Natural killer cell (primary cell): ENCODE results near the gene CRABP2. TPM values are rescaled to one million over a fixed set of nuclear protein-coding genes. Genes with fewer than 3 reads are reported as not detected.

Experiments
- ATAC-seq, 3 donors: fragments of 150-1000 bp in 2 of 3; fragments of 200-7000 bp in 1 of 3; cut with Tn5 transposase; 1 replicate in 1 of 3; 2 replicates in 2 of 3; pipeline ENCODE4 v1.10.0; 2021; ENCODE audit warnings: mild to moderate bottlenecking in 2 of 3, moderate library complexity in 2 of 3
- DNase-seq, 2 donors: peaks; one replicate each; pipeline versions ENCODE4 v3.0.0 to v3.0.0-alpha.2; 2013 to 2021; ENCODE audit warnings: mixed read lengths in 1 of 2
- H3K27ac ChIP-seq: one replicate; pipeline ENCODE4 v1.5.1; 2013; ENCODE audit warnings: mild to moderate bottlenecking, low read length
- H3K27me3 ChIP-seq: one replicate; pipeline ENCODE4 v1.6.1; 2013; ENCODE audit warnings: low read length; ENCODE audit not compliant: control insufficient read depth, insufficient read depth
- H3K36me3 ChIP-seq: one replicate; pipeline ENCODE4 v1.6.1; 2013; ENCODE audit warnings: low read length; ENCODE audit not compliant: control insufficient read depth, insufficient read depth
- H3K4me1 ChIP-seq: one replicate; pipeline ENCODE4 v1.6.1; 2013; ENCODE audit warnings: low read length; ENCODE audit not compliant: control insufficient read depth, insufficient read depth
- H3K4me3 ChIP-seq: one replicate; pipeline ENCODE4 v1.5.1; 2013; ENCODE audit warnings: low read length
- H3K9me3 ChIP-seq: one replicate; pipeline ENCODE4 v1.6.1; 2013; ENCODE audit warnings: low read length; ENCODE audit not compliant: control insufficient read depth, insufficient read depth
- H3K27ac Mint-ChIP-seq, 2 donors: one replicate each; pipeline ENCODE4 v1.8.0; 2022; ENCODE audit warnings: mild to moderate bottlenecking in 2 of 2, mixed read lengths in 2 of 2, moderate library complexity in 1 of 2
- H3K27me3 Mint-ChIP-seq, 2 donors: one replicate each; pipeline ENCODE4 v1.8.0; 2022; ENCODE audit warnings: low read depth in 2 of 2, mixed read lengths in 2 of 2
- H3K36me3 Mint-ChIP-seq: one replicate; pipeline ENCODE4 v1.8.0; 2022; ENCODE audit warnings: mixed read lengths
- H3K4me1 Mint-ChIP-seq, 2 donors: one replicate each; pipeline ENCODE4 v1.8.0; 2022; ENCODE audit warnings: mixed read lengths in 2 of 2
- H3K4me3 Mint-ChIP-seq: one replicate; pipeline ENCODE4 v1.8.0; 2022; ENCODE audit warnings: mild to moderate bottlenecking, moderate library complexity, mixed read lengths
- H3K9me3 Mint-ChIP-seq, 2 donors: one replicate each; pipeline ENCODE4 v1.8.0; 2022; ENCODE audit warnings: mixed read lengths in 2 of 2
- WGBS: methylation state at CpG from one replicate; pipeline ENCODE4 v1.1.7; 2013; ENCODE audit warnings: missing lambda C conversion rate; ENCODE audit not compliant: insufficient coverage; 5-methylcytosine and 5-hydroxymethylcytosine counted together
- intact Hi-C: fragments of 100-400 bp; cut with micrococcal nuclease; formaldehyde crosslinking; loops from one replicate; pipeline ENCODE4 v1.14.2; 2022
- total RNA-seq, 4 donors: library from RNA; stranded (reverse); fragments of 120-200 nt in 1 of 4; gene quantifications; one replicate each; pipeline versions ENCODE4 v1.2.3 to v1.2.4, GENCODE V29; 2013 to 2022
- TF ChIP-seq, protein P1 (sequence below): fragments of 200-600 bp; IDR thresholded peaks from one replicate; pipeline ENCODE4 v1.8.0; 2022; ENCODE audit warnings: antibody characterized with exemption

Gene CRABP2
- total RNA-seq, 3 donors from 2014 or later (not counting 1 experiment from before 2014, with no cell fraction given) = 3.0 to 3.8 (median 3.0) TPM

- WGBS = 73% methylated on average over 1 of the region's 1 CpG
- TF ChIP-seq, protein P1, sequence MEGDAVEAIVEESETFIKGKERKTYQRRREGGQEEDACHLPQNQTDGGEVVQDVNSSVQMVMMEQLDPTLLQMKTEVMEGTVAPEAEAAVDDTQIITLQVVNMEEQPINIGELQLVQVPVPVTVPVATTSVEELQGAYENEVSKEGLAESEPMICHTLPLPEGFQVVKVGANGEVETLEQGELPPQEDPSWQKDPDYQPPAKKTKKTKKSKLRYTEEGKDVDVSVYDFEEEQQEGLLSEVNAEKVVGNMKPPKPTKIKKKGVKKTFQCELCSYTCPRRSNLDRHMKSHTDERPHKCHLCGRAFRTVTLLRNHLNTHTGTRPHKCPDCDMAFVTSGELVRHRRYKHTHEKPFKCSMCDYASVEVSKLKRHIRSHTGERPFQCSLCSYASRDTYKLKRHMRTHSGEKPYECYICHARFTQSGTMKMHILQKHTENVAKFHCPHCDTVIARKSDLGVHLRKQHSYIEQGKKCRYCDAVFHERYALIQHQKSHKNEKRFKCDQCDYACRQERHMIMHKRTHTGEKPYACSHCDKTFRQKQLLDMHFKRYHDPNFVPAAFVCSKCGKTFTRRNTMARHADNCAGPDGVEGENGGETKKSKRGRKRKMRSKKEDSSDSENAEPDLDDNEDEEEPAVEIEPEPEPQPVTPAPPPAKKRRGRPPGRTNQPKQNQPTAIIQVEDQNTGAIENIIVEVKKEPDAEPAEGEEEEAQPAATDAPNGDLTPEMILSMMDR = no peak
- Mint-ChIP-seq H3K36me3 (no peaks in the 10 kb centered on the region), H3K4me3 (no peak overlapping the region), H3K9me3 (no peaks in the 10 kb centered on the region), H3K27ac (no peak overlapping the region), H3K27me3 (peaks cover 29 to 36% of the 10 kb centered on the region in 2 donors), H3K4me1 (peaks cover 0 to under 1% of the 10 kb centered on the region in 2 donors)
- Histone ChIP-seq H3K4me1 (no peaks in the 10 kb centered on the region), H3K36me3 (no peaks in the 10 kb centered on the region), H3K9me3 (no peaks in the 10 kb centered on the region), H3K4me3 (no peak overlapping the region), H3K27me3 (peaks cover 23% of the 10 kb centered on the region), H3K27ac (no peak overlapping the region)
- intact Hi-C loops = no loop called here
- no peak for ATAC-seq
- no peak for DNase-seq
Measured at GRCh38 chr1:156698995-156699394, 6.4 kb downstream of the CRABP2 start.

- Mint-ChIP-seq H3K4me3 (no peak overlapping the region), H3K36me3 (no peaks in the 10 kb centered on the region), H3K9me3 (no peaks in the 10 kb centered on the region), H3K4me1 (peaks cover 0 to 8% of the 10 kb centered on the region in 2 donors), H3K27me3 (peaks cover 28 to 31% of the 10 kb centered on the region in 2 donors), H3K27ac (no peak overlapping the region)
- 92% methylated on average over 8 of the region's 8 CpGs for WGBS
- Histone ChIP-seq H3K27ac (no peak overlapping the region), H3K36me3 (no peaks in the 10 kb centered on the region), H3K4me1 (no peaks in the 10 kb centered on the region), H3K4me3 (no peak overlapping the region), H3K27me3 (peaks cover 25% of the 10 kb centered on the region), H3K9me3 (no peaks in the 10 kb centered on the region)
- no peak for DNase-seq
- no peak for ATAC-seq
- TF ChIP-seq, protein P1 = no peak
- intact Hi-C loops = no loop called here
Measured at GRCh38 chr1:156697481-156697880, 7.9 kb downstream of the CRABP2 start.

DNA sequence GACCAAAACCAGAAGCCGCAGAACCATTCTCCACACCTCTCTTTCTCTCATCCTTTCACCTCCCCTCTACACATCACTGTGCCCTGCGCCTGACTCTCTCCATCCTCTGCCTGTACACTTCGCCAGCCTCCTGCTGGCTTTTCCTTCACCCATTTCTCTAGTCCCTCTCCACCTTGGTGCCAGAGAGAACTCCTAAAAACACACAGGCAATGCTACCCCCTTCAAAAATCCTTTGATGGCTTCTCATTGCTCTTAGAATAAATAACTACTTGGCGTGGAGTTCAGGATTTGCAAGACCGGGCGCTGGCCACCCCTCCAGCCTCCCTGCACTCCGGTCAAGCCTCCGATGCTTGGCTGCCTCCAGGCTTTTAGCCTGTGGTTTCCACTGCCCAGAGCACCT lies 8.6 kb downstream of the CRABP2 start:
- ATAC-seq (no peak), DNase-seq (no peak)
- Mint-ChIP-seq H3K4me1 (peaks cover 0 to 15% of the 10 kb centered on the region in 2 donors), H3K27ac (no peak overlapping the region), H3K27me3 (peaks cover 35 to 38% of the 10 kb centered on the region in 2 donors), H3K36me3 (no peaks in the 10 kb centered on the region), H3K4me3 (no peak overlapping the region), H3K9me3 (no peaks in the 10 kb centered on the region)
- no peaks in the 10 kb centered on the region for H3K9me3 ChIP-seq
- H3K36me3 ChIP-seq = no peaks in the 10 kb centered on the region
- TF ChIP-seq, protein P1 = no peak
- no peaks in the 10 kb centered on the region for H3K4me1 ChIP-seq
- intact Hi-C loops = no loop called here
- peaks cover 31% of the 10 kb centered on the region for H3K27me3 ChIP-seq
- no peak overlapping the region for H3K4me3 ChIP-seq
- no peak overlapping the region for H3K27ac ChIP-seq
- 95% methylated on average over 8 of the region's 8 CpGs for WGBS

- peaks cover 41% of the 10 kb centered on the region for H3K27me3 ChIP-seq
- H3K27ac ChIP-seq = no peak overlapping the region
- no peaks in the 10 kb centered on the region for H3K36me3 Mint-ChIP-seq
- peaks cover 3% of the 10 kb centered on the region for H3K4me1 ChIP-seq
- H3K27me3 Mint-ChIP-seq = peaks cover 41 to 47% of the 10 kb centered on the region in 2 donors
- WGBS = 93% methylated on average over 5 of the region's 5 CpGs
- ATAC-seq (no peak), DNase-seq (no peak)
- H3K4me3 Mint-ChIP-seq = no peak overlapping the region
- H3K36me3 ChIP-seq = no peaks in the 10 kb centered on the region
- peaks cover 2 to 17% of the 10 kb centered on the region in 2 donors for H3K4me1 Mint-ChIP-seq
- H3K9me3 Mint-ChIP-seq = no peaks in the 10 kb centered on the region
- TF ChIP-seq, protein P1 = no peak
- intact Hi-C loops = no loop called here
- no peak overlapping the region for H3K4me3 ChIP-seq
- no peak overlapping the region for H3K27ac Mint-ChIP-seq
- H3K9me3 ChIP-seq = no peaks in the 10 kb centered on the region
Measured at GRCh38 chr1:156694690-156694962, 10.8 kb downstream of the CRABP2 start.
